GM13976 (cell line): Measurements from ENCODE around the gene DNAJC5.

ENCODE experiments used
- DNase-seq: peaks from one replicate; pipeline ENCODE4 v3.0.0; 2012; ENCODE audit warnings: low spot score
- CTCF ChIP-seq: IDR thresholded peaks from 2 replicates; pipeline ENCODE4 v1.5.1; 2012; ENCODE audit warnings: borderline replicate concordance, mild to moderate bottlenecking; ENCODE audit not compliant: insufficient read depth; ENCODE audit errors: extremely low read depth, missing control alignments, control extremely low read depth
- in situ Hi-C: fragments of 300-500 bp; cut with MboI; formaldehyde crosslinking; loops from one replicate; pipeline ENCODE4 v1.12.0; 2022; ENCODE audit warnings: low sequenced_read_pairs, mixed read lengths, inconsistent platforms; ENCODE audit not compliant: unreplicated experiment

The DNAJC5 gene

GRCh38 chr20:63945921-63946920 lies 51.3 kb downstream of the DNAJC5 start:
- no peak for DNase-seq
- in situ Hi-C loops: no loop called here
- TF ChIP-seq CTCF: no peak

GRCh38 chr20:63946986-63947637 lies 52.2 kb downstream of the DNAJC5 start:
- no peak for DNase-seq
- in situ Hi-C loops: no loop called here
- no peak for TF ChIP-seq CTCF

- DNase-seq: no peak
- no peak for TF ChIP-seq CTCF
- in situ Hi-C loops: no loop called here
These were observed 52.9 kb downstream of the DNAJC5 start for GRCh38 chr20:63947638-63948456.

- in situ Hi-C loops: no loop called here
- no peak for TF ChIP-seq CTCF
- DNase-seq: no peak
These were observed 55.9 kb downstream of the DNAJC5 start for GRCh38 chr20:63950701-63951397.

GRCh38 chr20:63951398-63952209 lies 56.7 kb downstream of the DNAJC5 start:
- no peak for DNase-seq
- no peak for TF ChIP-seq CTCF
- in situ Hi-C loops: no loop called here
